A549 (cell line): ENCODE measurements around the gene KIF16B. TPM values are rescaled to one million over a fixed set of nuclear protein-coding genes. Genes with fewer than 3 reads are reported as not detected.
A peak's percentile ranks its signal among the peaks of the same experiment; 100 is the strongest.

Source experiments
- ATAC-seq, 2 experiments: fragments of 200-7000 bp in 1 of 2; fragments of >200 bp in 1 of 2; cut with Nextera tagmentation in 1 of 2; cut with Tn5 transposase in 1 of 2; 3 replicates each; pipeline versions ENCODE4 v1.8.0 to v1.9.1; 2018 to 2020; ENCODE audit warnings: mild to moderate bottlenecking in 1 of 2, moderate library complexity in 1 of 2
- CTCF ChIA-PET: fragments of 300-600 bp; sonication (Branson Sonifier 250); formaldehyde crosslinking; extraction: SDS; loops from one replicate; lab custom pipeline; 2021; ENCODE audit warnings: antibody characterized with exemption, inconsistent platforms; lab: Yijun Ruan, JAX
- POLR2A ChIA-PET: fragments of 350-600 bp; formaldehyde crosslinking; extraction: SDS; loops from one replicate; lab custom pipeline; 2021; ENCODE audit warnings: antibody characterized with exemption, inconsistent platforms; lab: Yijun Ruan, JAX
- DNase-seq, 2 experiments: peaks; one replicate each; pipeline versions ENCODE4 v3.0.0 to v3.0.0-alpha.2; 2011 to 2016; ENCODE audit warnings: low read depth in 1 of 2, low spot score in 1 of 2
- FAIRE-seq: peaks from 2 replicates; lab custom pipeline; 2011; peaks lifted over from hg19 to GRCh38; lab: Jason Lieb, UNC
- H3K27ac ChIP-seq, 2 experiments: fragments of >200 bp; sonication (Bioruptor Twin); formaldehyde crosslinking; 3 replicates each; pipeline ENCODE4 v1.5.1; 2016 to 2017
- H3K4me1 ChIP-seq: fragments of >200 bp; sonication (Bioruptor Twin); formaldehyde crosslinking; 3 replicates; pipeline ENCODE4 v1.6.1; 2016
- H3K4me2 ChIP-seq: fragments of >200 bp; sonication (Bioruptor Twin); formaldehyde crosslinking; 3 replicates; pipeline ENCODE4 v1.6.1; 2016
- H3K4me3 ChIP-seq: fragments of >200 bp; sonication (Bioruptor Twin); formaldehyde crosslinking; 3 replicates; pipeline ENCODE4 v1.5.1; 2016
- H3K9me3 ChIP-seq: fragments of >200 bp; sonication (Bioruptor Twin); formaldehyde crosslinking; 3 replicates; pipeline ENCODE4 v1.6.1; 2016
- CBX2 ChIP-seq: fragments of 200-600 bp; sonication (generic); IDR thresholded peaks from 2 replicates; pipeline ENCODE4 v1.6.1; 2016; ENCODE audit warnings: low read depth, mild to moderate bottlenecking, borderline replicate concordance
- CHD2 ChIP-seq: fragments of 150-350 bp; IDR thresholded peaks from 2 replicates; pipeline ENCODE4 v1.6.1; 2014; ENCODE audit warnings: low read length; ENCODE audit not compliant: partially characterized antibody
- E2F6 ChIP-seq: IDR thresholded peaks from 2 replicates; pipeline ENCODE4 v1.6.1; 2012; ENCODE audit warnings: low read depth, borderline replicate concordance
- EHF ChIP-seq: fragments of 250-450 bp; sonication (Bioruptor Pico); IDR thresholded peaks from 2 replicates; pipeline ENCODE4 v1.5.0; 2020; ENCODE audit warnings: mild to moderate bottlenecking
- EHMT2 ChIP-seq: fragments of 200-600 bp; sonication (generic); IDR thresholded peaks from 2 replicates; pipeline ENCODE4 v1.6.1; 2016; ENCODE audit warnings: antibody characterized with exemption, low read depth, mild to moderate bottlenecking, moderate library complexity
- EP300 ChIP-seq, 2 experiments: fragments of >200 bp; sonication (Bioruptor Twin); formaldehyde crosslinking; IDR thresholded peaks; 2 replicates in 1 of 2; 3 replicates in 1 of 2; pipeline ENCODE4 v1.6.1; 2016 to 2017
- FOXS1 ChIP-seq: fragments of 250-450 bp; sonication (Bioruptor Pico); IDR thresholded peaks from 2 replicates; pipeline ENCODE4 v1.5.0; 2020; ENCODE audit warnings: mild to moderate bottlenecking, moderate library complexity
- HES2 ChIP-seq: fragments of >200 bp; sonication (Bioruptor Twin); formaldehyde crosslinking; IDR thresholded peaks from 2 replicates; pipeline ENCODE4 v1.6.1; 2016
- HOXA7 ChIP-seq: fragments of 250-450 bp; sonication (Bioruptor Pico); IDR thresholded peaks from 2 replicates; pipeline ENCODE4 v1.5.0; 2020; ENCODE audit warnings: mild to moderate bottlenecking, moderate library complexity
- HOXB13 ChIP-seq: fragments of 250-450 bp; sonication (Bioruptor Pico); IDR thresholded peaks from 2 replicates; pipeline ENCODE4 v1.5.0; 2020; ENCODE audit warnings: low read depth, mild to moderate bottlenecking, moderate library complexity
- HOXB5 ChIP-seq: fragments of 250-450 bp; sonication (Bioruptor Pico); IDR thresholded peaks from 2 replicates; pipeline ENCODE4 v1.5.0; 2020; ENCODE audit warnings: mild to moderate bottlenecking, moderate library complexity
- JUN ChIP-seq, 2 experiments: fragments of >200 bp; sonication (Bioruptor Twin); formaldehyde crosslinking; IDR thresholded peaks; 2 replicates in 1 of 2; 3 replicates in 1 of 2; pipeline ENCODE4 v1.6.1; 2016 to 2017
- KDM5A ChIP-seq: fragments of 200-600 bp; sonication (generic); IDR thresholded peaks from 2 replicates; pipeline ENCODE4 v1.6.1; 2016; ENCODE audit warnings: antibody characterized with exemption, mild to moderate bottlenecking
- MAFK ChIP-seq: fragments of 450-650 bp; IDR thresholded peaks from 2 replicates; pipeline ENCODE4 v1.6.1; 2014; ENCODE audit not compliant: partially characterized antibody
- MAZ ChIP-seq: fragments of 150-350 bp; IDR thresholded peaks from 2 replicates; pipeline ENCODE4 v1.6.1; 2014; ENCODE audit warnings: antibody characterized with exemption, low read depth, low read length, borderline replicate concordance
- MYC ChIP-seq: IDR thresholded peaks from 2 replicates; pipeline ENCODE4 v1.6.1; 2012; ENCODE audit warnings: mild to moderate bottlenecking, inconsistent platforms, low read length, improper control_type of control experiment, borderline replicate concordance
- NFE2L2 ChIP-seq: fragments of 150-350 bp; conservative IDR thresholded peaks from 2 replicates; pipeline ENCODE4 v1.6.1; 2014; ENCODE audit warnings: low read length
- NPAS2 ChIP-seq: fragments of 250-450 bp; sonication (Bioruptor Pico); IDR thresholded peaks from 2 replicates; pipeline ENCODE4 v1.8.0; 2022; ENCODE audit warnings: mild to moderate bottlenecking, moderate library complexity, borderline replicate concordance
- NR3C1 ChIP-seq: fragments of >200 bp; sonication (Bioruptor Twin); formaldehyde crosslinking; IDR thresholded peaks from 3 replicates; pipeline ENCODE4 v1.6.1; 2017
- PBX3 ChIP-seq: IDR thresholded peaks from 2 replicates; pipeline ENCODE4 v1.6.1; 2012
- PHF8 ChIP-seq: fragments of 200-600 bp; sonication (generic); IDR thresholded peaks from 2 replicates; pipeline ENCODE4 v1.6.1; 2016; ENCODE audit warnings: low read depth, mild to moderate bottlenecking, antibody characterized with exemption, moderate library complexity, borderline replicate concordance
- POLR2A ChIP-seq: IDR thresholded peaks from 2 replicates; pipeline ENCODE4 v1.6.1; 2012; ENCODE audit warnings: mild to moderate bottlenecking, low read length
- RCOR1 ChIP-seq: fragments of 150-350 bp; IDR thresholded peaks from 2 replicates; pipeline ENCODE4 v1.6.1; 2014; ENCODE audit warnings: antibody characterized with exemption, low read length, low read depth
- RFX5 ChIP-seq: fragments of 450-650 bp; IDR thresholded peaks from 2 replicates; pipeline ENCODE4 v1.7.1; 2014; ENCODE audit warnings: antibody characterized with exemption, mild to moderate bottlenecking, moderate library complexity
- SMC3 ChIP-seq: fragments of >200 bp; sonication (Bioruptor Twin); formaldehyde crosslinking; IDR thresholded peaks from 3 replicates; pipeline ENCODE4 v1.6.1; 2018; ENCODE audit warnings: inconsistent platforms
- USF2 ChIP-seq: fragments of 450-650 bp; IDR thresholded peaks from 2 replicates; pipeline ENCODE4 v1.6.1; 2014; ENCODE audit warnings: antibody characterized with exemption
- ZFP36 ChIP-seq: fragments of 450-650 bp; IDR thresholded peaks from 2 replicates; pipeline ENCODE4 v1.6.1; 2014; ENCODE audit warnings: borderline replicate concordance; ENCODE audit not compliant: partially characterized antibody
- ZNF302 ChIP-seq: fragments of 250-450 bp; sonication (Bioruptor Pico); IDR thresholded peaks from 2 replicates; pipeline ENCODE4 v1.9.0; 2021; ENCODE audit warnings: inconsistent platforms, mild to moderate bottlenecking, moderate library complexity
- WGBS: methylation state at CpG from one replicate; pipeline ENCODE4 v1.1.6; 2017; ENCODE audit errors: missing lambda C conversion rate; 5-methylcytosine and 5-hydroxymethylcytosine counted together
- polyA plus RNA-seq, 4 experiments: library from polyadenylated mRNA; depleted of rRNA in 3 of 4; stranded (reverse); fragments of >200 nt; fragmentation: RNase III in 1 of 4; extraction: RNeasy Plus Mini Kit Qiagen cat#74134 plus additional on column Dnase treatment in 1 of 4; gene quantifications; 2 replicates in 3 of 4; 3 replicates in 1 of 4; pipeline ENCODE4 v1.2.3, GENCODE V29; 2011 to 2017
- TF ChIP-seq, protein P1 (sequence below): fragments of 250-450 bp; sonication (Bioruptor Pico); IDR thresholded peaks from 2 replicates; pipeline ENCODE4 v1.5.0; 2021; ENCODE audit warnings: mild to moderate bottlenecking, moderate library complexity, borderline replicate concordance
- TF ChIP-seq, protein P2 (sequence below): fragments of 250-450 bp; sonication (Bioruptor Pico); IDR thresholded peaks from 2 replicates; pipeline ENCODE4 v1.5.0; 2020; ENCODE audit warnings: low read depth, mild to moderate bottlenecking, moderate library complexity
- TF ChIP-seq, protein P3 (sequence below): fragments of >200 bp; sonication (Bioruptor Twin); formaldehyde crosslinking; IDR thresholded peaks from 3 replicates; pipeline ENCODE4 v1.5.1; 2016

The KIF16B gene
- polyA plus RNA-seq, 2 of the 4 experiments (the other 2 are of a cell fraction) = 14.1 to 23.3 TPM

DNA sequence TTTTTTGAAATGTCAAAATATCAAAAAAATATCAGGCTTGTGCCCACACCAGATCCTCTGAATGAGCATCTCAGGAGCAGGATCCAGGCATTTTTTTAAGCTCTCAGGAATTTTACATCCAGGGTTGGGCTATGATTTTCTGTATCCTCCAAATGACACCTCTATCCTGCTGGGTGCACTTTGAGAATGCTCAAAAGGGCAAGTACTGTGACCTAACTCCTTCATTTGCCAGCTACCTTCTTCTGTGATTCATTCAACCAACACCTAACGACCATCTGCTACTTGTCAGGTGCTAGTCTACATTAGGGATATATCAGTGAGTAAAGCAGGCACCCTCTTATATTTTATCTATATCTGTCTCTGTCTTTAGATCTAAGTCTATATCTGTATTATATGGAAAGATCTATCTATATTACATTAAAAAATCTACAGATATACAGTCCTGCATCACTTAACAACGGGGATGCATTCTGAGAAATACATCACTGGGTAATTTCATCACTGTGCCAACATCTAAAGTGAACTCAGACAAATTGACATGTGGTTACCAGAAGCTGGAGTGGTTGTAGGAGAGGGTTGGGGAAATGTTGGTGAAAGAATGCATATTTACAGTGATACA is 131.6 kb downstream of the KIF16B start:
- H3K4me3 ChIP-seq = no peak overlapping the region
- peak; percentile 28 for FAIRE-seq
- TF ChIP-seq HOXA7 (CRISPR knock-in tag) = no peak
- no peak for TF ChIP-seq HES2
- no peak for TF ChIP-seq ZFP36
- TF ChIP-seq HOXB13 (CRISPR knock-in tag) = no peak
- TF ChIP-seq MYC = no peak
- no peak for TF ChIP-seq CBX2
- TF ChIP-seq KDM5A = no peak
- no peak for TF ChIP-seq E2F6
- no peak for TF ChIP-seq NFE2L2
- TF ChIP-seq POLR2A = no peak
- no peak for TF ChIP-seq PHF8
- no peak for TF ChIP-seq JUN (IDR thresholded peaks at IDR 0.05)
- no peak for TF ChIP-seq USF2
- TF ChIP-seq RCOR1 = no peak
- TF ChIP-seq MAZ = no peak
- no peak for TF ChIP-seq HOXB5
- no peak for TF ChIP-seq NR3C1
- TF ChIP-seq, protein P1, sequence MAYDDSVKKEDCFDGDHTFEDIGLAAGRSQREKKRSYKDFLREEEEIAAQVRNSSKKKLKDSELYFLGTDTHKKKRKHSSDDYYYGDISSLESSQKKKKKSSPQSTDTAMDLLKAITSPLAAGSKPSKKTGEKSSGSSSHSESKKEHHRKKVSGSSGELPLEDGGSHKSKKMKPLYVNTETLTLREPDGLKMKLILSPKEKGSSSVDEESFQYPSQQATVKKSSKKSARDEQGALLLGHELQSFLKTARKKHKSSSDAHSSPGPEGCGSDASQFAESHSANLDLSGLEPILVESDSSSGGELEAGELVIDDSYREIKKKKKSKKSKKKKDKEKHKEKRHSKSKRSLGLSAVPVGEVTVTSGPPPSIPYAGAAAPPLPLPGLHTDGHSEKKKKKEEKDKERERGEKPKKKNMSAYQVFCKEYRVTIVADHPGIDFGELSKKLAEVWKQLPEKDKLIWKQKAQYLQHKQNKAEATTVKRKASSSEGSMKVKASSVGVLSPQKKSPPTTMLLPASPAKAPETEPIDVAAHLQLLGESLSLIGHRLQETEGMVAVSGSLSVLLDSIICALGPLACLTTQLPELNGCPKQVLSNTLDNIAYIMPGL (CRISPR knock-in tag) = no peak
- no peak for TF ChIP-seq RFX5
- no peak for DNase-seq
- no peak for ATAC-seq
- ChIA-PET POLR2A (no interaction called here), CTCF (no interaction called here)
- H3K9me3 ChIP-seq = no peaks in the 10 kb centered on the region
- H3K27ac ChIP-seq = no peak overlapping the region
- WGBS = 79% methylated on average over 2 of the region's 2 CpGs
- H3K4me1 ChIP-seq = no peaks in the 10 kb centered on the region
- H3K4me2 ChIP-seq = no peak overlapping the region

DNA sequence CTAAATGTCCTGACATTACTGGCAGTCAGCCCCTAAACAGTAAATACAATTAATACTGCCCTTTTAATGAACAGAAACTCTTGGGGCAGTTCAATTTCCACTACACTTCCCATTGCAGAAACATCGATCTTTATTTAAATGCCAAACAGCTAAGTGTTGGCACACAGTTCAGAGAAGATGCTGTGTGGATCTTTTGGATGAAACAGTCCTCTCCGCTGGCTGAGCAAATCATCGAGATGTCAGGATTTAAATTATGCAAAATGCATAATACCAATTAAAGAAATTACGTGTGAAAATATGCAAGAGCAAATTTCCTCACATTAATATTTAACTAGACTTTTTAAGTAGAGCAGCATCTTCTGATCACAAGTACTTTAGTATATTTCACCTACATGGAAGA is 132.6 kb downstream of the KIF16B start:
- Histone ChIP-seq H3K4me3 (no peak overlapping the region), H3K27ac (no peak overlapping the region), H3K4me1 (no peaks in the 10 kb centered on the region), H3K4me2 (no peak overlapping the region), H3K9me3 (no peaks in the 10 kb centered on the region)
- no peak for FAIRE-seq
- ChIA-PET POLR2A (no interaction called here), CTCF (no interaction called here)
- no peak for DNase-seq
- ATAC-seq = no peak
- WGBS = 75% methylated on average over 4 of the region's 4 CpGs
- TF ChIP-seq CHD2 (no peak), HOXB5 (no peak), NPAS2 (CRISPR knock-in tag) (no peak), ZNF302 (no peak), EHMT2 (no peak), FOXS1 (no peak), PHF8 (no peak), EP300 (IDR thresholded peaks at IDR 0.05) (no peak), MAFK (no peak), HES2 (no peak), EHF (CRISPR knock-in tag) (no peak), SMC3 (no peak), CBX2 (no peak), PBX3 (no peak)
- TF ChIP-seq, protein P2, sequence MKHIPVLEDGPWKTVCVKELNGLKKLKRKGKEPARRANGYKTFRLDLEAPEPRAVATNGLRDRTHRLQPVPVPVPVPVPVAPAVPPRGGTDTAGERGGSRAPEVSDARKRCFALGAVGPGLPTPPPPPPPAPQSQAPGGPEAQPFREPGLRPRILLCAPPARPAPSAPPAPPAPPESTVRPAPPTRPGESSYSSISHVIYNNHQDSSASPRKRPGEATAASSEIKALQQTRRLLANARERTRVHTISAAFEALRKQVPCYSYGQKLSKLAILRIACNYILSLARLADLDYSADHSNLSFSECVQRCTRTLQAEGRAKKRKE = no peak
- TF ChIP-seq, protein P3, sequence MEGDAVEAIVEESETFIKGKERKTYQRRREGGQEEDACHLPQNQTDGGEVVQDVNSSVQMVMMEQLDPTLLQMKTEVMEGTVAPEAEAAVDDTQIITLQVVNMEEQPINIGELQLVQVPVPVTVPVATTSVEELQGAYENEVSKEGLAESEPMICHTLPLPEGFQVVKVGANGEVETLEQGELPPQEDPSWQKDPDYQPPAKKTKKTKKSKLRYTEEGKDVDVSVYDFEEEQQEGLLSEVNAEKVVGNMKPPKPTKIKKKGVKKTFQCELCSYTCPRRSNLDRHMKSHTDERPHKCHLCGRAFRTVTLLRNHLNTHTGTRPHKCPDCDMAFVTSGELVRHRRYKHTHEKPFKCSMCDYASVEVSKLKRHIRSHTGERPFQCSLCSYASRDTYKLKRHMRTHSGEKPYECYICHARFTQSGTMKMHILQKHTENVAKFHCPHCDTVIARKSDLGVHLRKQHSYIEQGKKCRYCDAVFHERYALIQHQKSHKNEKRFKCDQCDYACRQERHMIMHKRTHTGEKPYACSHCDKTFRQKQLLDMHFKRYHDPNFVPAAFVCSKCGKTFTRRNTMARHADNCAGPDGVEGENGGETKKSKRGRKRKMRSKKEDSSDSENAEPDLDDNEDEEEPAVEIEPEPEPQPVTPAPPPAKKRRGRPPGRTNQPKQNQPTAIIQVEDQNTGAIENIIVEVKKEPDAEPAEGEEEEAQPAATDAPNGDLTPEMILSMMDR = no peak
